GM18505 (cell line): Measurements from ENCODE around the gene TASP1.
"Not testable (repeated sequence)": the region's sequence is repeated elsewhere in the genome, so short reads cannot be mapped to it uniquely, and the experiment has no call there.

Experiments used
- ATAC-seq: cut with Tn5 transposase; IDR thresholded peaks from one replicate; pipeline ENCODE4 v1.9.1; 2021; ENCODE audit not compliant: unreplicated experiment
- POLR2A ChIP-seq: IDR thresholded peaks from 4 replicates; pipeline ENCODE4 v1.6.1; 2011; ENCODE audit warnings: borderline replicate concordance; ENCODE audit not compliant: insufficient read depth, insufficient read length; ENCODE audit errors: extremely low read depth

Gene TASP1

DNA sequence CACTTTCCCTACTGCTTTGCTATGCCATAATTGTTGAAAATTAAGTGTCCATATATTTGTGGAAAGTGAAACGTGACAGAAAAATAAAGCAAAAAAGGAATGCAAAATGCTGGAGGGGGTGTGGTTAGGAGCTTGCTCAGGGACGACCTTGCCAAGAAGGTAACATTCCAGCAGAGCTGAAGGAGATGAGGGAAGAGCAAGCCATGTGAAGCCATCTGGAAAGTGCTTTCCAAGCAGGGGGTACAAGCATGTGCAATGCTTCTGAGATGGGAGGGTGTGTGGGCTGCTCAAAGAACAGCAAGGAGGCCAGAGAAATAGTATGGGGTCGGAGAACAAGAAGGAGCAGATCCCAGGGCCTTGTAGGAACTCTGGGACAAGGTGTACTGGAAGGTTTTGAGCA lies 255.9 kb downstream of the TASP1 start:
- no peak for TF ChIP-seq POLR2A
- ATAC-seq, result no peak

DNA sequence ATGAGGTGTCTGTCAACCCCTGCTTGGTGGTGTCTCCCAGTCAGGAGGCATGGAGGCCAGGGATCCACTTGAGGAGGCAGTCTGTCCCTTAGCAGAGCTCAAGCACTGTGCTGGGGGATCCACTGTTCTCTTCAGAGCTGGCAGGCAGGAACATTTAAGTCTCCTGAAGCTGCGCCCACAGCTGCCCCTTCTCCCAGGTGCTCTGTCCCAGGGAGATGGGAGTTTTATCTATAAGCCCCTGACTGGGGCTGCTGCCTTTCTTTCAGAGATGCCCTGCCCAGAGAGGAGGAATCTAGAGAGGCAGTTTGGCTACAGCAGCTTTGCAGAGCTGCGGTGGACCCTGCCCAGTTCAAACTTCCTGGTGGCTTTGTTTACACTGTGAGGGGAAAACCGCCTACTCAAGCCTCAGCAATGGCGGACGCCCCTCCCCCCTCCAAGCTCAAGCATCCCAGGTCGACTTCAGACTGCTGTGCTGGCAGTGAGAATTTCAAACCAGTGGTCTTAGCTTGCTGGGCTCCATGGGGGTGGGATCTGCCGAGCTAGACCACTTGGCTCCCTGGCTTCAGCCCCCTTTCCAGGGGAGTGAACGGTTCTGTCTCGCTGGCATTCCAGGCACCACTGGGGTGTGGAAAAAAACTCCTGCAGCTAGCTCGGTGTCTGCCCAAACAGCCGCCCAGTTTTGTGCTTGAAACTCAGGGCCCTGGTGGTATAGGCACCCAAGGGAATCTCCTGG lies 258.1 kb downstream of the TASP1 start:
- not testable (repeated sequence) for ATAC-seq

DNA sequence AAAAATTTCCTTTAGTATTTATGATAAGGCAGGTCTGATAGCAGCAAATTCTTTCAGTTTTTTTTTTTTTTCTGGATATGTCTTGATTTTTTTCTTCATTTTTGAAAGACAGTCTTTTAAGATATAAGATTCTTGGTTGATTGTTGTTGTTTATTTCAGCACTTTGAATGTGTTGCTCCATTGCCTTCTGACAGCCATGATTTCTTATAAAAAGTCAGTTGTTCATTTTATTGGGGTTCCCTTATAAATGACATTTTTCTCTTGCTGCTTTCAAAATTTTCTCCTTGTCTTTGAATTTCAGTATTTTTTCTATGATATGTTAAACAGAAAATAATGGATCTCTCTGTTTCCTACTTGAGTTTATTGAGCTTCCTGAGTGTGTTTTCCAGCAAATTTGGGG lies 265.3 kb downstream of the TASP1 start:
- no peak for ATAC-seq
- no peak for TF ChIP-seq POLR2A

DNA sequence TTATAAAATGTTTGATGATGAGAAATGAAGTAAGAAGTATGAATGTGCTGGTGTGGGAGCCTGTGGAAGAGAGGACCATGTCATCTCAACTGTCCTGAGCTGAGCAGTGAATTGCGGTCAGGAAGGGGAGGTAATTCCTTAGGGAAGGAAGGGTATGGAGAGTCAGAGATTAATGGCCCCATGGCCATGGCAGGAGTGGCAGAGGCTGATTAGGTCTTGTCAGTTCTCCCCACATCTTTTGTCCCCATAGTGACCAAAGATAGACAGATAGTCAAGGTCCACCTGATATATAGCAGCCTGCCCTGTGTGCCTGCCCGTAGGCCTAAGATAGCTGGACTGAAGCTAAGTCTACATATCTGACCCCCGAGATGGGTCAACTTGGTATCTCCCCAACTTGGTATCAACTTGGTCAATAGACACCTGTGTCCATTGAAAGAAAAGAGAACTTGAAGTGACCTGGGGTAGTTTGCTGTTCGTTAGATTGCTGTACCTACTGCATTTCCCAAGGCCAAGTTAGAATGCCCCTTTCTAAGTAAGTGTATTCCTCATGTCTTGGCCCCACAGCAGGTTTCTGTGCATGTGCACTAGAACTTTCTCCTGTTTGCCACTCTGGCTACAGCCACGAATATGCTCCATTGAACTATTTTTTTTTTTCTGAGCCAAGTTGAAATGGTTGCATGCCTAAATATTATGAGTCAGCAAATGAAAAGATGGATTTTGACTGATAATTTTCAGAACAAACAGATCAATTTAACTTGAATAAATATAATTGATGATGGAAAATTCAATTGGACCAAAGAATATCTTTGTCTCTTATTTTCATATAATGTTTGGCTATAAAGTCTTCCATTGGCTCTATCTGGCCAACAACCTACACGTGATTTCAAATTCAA lies 274.2 kb downstream of the TASP1 start:
- no peak for ATAC-seq
- TF ChIP-seq POLR2A, result no peak

DNA sequence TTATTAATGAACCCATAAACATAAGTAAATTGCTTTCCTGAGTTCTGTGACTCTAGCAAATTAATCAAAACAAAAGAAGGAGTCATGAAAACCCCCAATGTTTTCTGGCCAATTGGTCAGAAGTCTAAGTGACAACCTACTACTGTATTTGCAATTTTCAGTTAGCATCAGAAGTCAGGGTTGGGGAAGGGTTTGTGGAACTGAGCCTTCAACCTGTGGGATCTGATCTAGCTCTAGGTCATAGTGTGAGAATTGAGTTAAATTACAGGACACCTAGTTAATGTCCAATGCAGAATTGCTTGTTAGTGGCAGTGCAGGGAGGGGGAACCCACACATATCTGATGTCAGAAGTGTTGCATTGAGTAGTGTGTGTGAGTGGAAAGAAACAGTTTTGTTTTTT lies 275.3 kb downstream of the TASP1 start:
- TF ChIP-seq POLR2A, result no peak
- ATAC-seq, result no peak

DNA sequence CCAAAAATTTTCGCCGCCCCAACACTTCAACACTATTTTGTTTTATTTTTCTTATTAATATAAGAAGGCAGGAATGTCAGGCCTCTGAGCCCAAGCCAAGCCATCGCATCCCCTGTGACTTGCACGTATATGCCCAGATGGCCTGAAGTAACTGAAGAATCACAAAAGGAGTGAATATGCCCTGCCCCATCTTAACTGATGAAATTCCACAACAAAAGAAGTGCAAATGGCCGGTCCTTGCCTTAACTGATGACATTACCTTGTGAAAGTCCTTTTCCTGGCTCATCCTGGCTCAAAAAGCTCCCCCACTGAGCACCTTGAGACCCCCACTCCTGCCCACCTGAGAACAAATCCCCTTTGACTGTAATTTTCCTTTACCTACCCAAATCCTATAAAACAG lies 276.6 kb downstream of the TASP1 start:
- ATAC-seq, result not testable (repeated sequence)

DNA sequence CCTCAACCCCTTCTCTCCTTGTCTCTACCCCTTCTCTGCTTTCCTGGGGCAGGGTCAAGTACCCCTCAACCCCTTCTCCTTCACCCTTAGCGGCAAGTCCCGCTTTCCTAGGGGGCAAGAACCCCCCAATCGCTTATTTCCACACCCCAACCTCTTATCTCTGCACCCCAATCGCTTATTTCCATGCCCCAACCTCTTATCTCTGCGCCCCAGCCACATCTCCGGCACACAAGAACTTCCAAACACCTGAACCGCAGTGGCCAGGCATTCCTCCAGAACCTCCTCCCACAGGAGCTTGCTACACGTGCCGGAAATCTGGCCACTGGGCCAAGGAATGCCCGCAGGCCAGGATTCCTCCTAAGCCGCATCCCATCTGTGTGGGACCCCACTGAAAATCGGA lies 279.8 kb downstream of the TASP1 start:
- not testable (repeated sequence) for ATAC-seq

DNA sequence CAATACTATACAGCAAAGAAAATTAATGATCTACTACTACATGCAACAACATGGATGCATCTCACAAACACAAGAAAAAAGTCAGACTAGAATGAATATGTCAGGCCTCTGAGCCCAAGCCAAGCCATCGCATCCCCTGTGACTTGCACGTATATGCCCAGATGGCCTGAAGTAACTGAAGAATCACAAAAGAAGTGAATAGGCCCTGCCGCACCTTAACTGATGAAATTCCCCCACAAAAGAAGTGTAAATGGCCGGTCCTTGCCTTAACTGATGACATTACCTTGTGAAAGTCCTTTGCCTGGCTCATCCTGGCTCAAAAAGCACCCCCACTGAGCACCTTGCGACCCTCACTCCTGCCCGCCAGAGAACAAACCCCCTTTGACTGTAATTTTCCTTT lies 280.9 kb downstream of the TASP1 start:
- not testable (repeated sequence) for ATAC-seq

DNA sequence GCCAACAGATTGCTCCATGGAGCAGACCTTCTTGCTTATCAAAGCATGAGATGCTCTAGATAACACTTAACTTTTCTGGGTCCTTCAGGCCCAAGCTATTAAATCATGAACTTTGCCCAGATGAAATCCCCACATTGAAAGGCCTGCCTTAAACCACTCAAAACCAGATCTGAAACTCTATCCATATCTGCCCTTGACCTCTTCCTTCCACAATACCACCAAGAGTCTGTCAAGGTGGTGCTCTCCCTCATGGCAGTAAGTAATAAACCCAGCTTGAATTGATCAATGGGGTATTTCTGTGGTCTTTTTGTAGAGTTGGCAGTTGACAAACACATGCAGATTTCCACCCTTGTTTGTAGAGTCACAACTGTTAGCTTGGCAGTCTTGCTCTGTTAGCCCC lies 282.1 kb downstream of the TASP1 start:
- ATAC-seq, result no peak
- TF ChIP-seq POLR2A, result no peak

DNA sequence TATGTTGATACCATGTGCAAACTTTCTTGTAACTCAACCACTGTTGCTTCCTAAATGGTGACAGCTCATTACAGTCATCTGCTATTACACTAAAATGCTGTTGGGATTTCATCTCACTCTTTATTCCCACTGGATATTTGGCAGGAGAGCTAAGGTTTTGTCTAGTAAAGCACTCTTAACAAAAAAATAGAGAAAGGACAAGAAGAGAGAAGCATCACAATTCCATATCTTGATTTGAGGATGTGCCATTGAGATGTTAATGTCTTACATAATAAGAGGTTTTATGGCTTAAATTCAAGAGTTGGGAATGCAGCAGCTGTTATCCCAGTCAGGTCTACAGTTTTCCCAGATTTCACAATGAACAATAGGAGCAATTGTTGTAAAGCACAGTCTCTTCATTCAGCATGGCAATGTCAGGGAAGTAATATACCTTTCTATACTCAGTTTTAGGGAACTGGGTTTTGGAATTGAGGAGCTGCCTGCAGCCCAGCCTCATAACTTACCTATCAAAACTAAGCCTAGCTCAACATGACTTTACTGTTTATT lies 282.7 kb downstream of the TASP1 start:
- no peak for ATAC-seq
- no peak for TF ChIP-seq POLR2A

DNA sequence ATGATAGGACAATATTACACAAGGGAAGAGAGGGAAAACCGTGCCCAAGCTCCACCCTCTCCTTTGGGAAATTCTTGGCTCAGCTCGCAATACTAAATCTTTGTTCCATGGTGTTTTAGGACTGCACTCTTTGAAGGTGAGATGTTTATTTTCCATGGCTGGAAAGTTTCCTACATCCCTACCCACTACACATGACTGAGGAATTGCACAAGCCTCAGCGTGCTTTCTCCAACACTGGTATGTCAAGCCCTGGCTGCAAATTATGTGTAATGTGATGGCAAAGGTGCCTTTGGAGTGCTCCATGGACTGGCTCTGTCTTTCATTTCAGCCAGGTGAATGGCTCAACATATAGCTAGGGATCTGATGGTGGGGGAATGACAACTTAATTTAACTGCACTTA lies 283.3 kb downstream of the TASP1 start:
- no peak for TF ChIP-seq POLR2A
- no peak for ATAC-seq

DNA sequence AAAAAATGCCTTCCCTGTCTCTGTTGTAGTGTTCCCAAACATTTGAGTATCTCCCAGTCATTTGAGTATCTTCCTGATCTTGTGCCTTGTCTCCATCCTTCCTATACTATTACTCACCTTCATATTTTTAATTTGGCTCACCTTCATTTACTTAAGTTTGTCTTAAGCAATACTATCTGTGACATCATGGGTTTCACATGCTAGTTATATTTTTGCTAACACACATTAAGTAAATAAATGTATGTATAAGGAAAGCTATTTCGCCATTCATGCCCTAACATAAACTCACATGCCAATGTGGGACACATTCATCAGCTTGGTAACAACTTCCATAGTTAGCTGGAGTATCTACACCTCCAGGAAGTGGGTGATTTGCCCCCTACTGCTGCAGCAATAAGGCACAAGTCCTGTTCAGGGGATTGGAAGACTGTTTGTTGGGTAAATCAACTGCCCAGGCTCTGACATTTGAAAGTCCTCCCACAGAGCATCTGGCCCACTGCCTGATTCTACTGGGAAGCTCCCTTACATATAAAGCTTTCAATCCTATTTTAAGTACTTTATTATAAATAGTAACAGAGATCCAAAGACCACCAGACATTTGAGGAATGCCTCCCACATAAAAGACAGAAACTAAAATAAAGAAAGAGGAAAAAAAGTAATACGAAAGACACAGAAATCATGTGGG lies 285.3 kb downstream of the TASP1 start:
- TF ChIP-seq POLR2A, result no peak
- ATAC-seq, result no peak

DNA sequence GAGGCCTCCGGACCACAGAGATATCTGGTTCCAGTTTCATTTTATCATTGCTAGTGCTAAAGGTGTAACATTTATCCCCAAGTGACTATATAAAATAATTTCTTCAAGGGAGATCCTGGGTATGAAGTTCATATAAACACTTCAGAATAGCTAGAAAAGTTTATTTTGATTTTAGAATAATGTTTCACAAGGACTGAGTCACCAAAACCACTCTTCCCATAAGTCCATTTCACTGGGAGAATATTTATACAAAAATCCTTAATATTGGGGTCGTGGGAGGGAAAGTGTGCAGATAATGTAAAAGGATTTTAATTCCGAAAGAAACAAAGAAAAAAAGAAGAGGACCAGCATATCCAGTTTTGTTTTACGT lies 289.5 kb downstream of the TASP1 start:
- ATAC-seq, result no peak
- no peak for TF ChIP-seq POLR2A

DNA sequence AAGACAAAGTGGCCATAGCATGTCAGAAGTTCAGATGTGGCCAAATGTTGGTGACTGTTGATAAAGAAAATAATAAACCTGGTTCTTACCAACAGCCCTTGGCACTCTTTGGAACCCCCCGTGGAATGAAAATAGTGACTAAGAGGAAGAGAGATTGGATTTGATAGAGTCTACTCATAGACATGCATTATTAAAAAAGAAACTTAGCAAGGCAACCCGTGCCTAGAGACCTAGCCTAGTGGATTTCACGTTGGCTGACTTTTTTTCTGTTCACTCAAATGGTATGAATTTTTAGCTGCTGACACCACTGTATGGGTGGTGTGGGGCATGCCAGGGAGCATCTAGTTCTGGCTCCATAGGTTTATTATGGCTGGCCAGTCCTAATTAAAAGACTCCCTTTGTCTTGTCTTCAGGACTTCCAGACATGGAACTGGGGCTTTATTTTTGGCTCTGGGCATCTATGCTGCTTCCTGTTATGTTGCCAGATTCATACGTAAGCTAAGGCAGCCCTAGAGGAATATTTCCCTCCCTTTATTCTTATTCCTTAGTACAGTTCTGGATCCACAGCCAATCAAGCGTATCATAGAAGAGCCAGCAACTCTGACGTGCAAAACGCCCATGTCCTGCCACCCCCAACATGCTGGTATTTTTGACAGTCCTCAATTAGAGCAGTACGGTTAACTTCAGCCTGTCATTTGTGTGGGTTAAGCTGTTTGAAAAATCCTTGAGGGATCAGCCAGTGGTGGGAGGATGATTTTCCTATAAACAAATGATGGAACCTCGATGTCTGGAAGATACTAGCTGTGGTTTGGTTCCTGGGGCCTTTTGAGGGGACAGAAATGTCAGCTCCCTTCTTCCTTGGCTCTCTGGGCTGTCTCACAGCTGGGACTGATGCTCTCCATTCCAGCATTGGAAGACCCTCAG lies 290.2 kb downstream of the TASP1 start:
- no peak for ATAC-seq
- TF ChIP-seq POLR2A, result no peak
